GM19025 (cell line): ENCODE data around the gene NYNRIN.

Source experiments
- ATAC-seq: cut with Tn5 transposase; IDR thresholded peaks from one replicate; pipeline ENCODE4 v1.9.1; 2021; ENCODE audit warnings: mild to moderate bottlenecking, low read depth, moderate library complexity; ENCODE audit not compliant: unreplicated experiment

The NYNRIN gene

GRCh38 chr14:24411443-24412389, 12.9 kb downstream of the NYNRIN start:
- ATAC-seq: peak; percentile 65

GRCh38 chr14:24414077-24414476, 15.3 kb downstream of the NYNRIN start:
- no peak for ATAC-seq

- no peak for ATAC-seq
Observed at GRCh38 chr14:24414732-24415420, 16.1 kb downstream of the NYNRIN start.

DNA sequence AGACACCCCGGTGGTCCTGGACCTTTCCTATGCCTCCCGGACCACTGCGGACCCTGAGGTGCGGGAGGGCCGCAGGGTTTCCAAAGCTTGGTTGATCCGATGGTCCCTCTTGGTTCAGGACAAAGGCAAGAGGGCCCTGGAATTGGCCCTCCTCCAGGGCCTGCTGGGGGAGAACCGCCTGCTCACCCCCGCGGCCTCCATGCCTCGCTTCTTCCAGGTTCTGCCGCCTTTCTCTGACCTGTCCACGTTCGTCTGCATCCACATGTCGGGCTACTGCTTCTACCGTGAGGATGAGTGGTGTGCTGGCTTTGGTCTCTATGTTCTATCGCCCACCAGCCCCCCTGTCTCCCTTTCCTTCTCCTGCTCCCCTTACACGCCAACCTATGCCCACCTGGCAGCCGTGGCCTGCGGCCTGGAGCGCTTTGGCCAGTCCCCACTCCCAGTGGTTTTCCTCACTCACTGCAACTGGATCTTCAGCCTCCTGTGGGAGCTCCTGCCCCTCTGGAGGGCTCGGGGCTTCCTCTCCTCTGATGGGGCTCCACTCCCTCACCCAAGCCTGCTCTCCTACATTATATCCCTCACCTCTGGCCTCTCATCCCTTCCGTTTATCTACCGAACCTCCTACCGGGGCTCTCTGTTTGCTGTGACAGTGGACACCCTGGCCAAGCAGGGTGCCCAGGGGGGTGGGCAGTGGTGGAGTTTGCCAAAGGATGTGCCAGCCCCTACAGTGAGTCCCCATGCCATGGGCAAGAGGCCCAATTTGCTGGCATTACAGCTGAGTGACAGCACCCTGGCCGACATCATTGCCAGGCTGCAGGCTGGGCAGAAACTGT, 16.8 kb downstream of the NYNRIN start:
- no peak for ATAC-seq

DNA sequence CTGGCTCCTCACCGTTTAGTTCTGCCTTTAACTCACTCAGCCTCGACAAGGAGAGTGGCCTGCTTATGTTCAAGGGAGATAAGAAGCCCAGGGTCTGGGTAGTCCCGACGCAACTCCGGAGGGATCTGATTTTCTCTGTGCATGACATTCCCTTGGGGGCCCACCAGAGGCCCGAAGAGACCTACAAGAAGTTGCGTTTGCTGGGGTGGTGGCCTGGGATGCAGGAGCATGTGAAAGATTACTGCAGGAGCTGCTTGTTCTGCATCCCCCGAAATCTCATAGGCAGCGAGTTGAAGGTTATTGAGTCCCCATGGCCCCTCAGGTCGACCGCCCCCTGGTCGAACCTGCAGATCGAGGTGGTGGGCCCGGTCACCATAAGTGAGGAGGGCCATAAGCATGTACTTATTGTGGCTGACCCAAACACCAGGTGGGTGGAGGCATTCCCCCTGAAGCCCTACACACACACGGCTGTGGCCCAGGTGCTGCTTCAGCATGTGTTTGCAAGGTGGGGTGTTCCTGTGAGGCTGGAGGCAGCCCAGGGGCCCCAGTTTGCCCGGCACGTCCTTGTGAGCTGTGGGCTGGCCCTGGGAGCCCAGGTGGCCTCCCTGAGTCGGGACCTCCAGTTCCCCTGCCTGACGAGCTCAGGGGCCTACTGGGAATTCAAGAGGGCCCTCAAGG, 17.6 kb downstream of the NYNRIN start:
- ATAC-seq: no peak

DNA sequence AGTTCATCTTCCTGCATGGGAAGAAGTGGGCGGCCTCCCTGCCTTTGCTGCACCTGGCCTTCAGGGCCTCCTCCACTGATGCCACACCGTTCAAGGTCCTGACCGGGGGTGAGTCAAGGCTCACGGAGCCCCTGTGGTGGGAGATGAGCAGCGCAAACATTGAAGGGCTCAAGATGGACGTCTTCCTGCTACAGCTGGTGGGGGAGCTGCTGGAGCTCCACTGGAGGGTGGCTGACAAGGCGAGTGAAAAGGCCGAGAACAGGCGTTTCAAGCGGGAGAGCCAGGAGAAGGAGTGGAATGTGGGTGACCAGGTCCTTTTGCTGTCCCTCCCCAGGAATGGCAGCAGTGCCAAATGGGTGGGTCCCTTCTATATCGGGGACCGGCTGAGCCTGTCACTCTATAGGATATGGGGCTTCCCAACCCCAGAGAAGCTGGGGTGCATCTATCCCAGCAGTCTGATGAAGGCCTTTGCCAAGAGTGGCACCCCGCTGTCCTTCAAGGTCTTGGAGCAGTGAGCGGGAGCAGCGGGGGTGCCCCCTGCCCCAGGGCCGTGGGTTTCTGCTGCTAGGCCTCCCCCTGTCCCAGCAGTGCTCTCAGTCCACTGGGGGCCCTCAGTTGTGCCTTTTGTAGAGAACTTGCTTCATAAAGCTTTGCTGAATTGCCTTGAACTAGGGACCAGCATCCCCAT, 18.3 kb downstream of the NYNRIN start:
- ATAC-seq: no peak

DNA sequence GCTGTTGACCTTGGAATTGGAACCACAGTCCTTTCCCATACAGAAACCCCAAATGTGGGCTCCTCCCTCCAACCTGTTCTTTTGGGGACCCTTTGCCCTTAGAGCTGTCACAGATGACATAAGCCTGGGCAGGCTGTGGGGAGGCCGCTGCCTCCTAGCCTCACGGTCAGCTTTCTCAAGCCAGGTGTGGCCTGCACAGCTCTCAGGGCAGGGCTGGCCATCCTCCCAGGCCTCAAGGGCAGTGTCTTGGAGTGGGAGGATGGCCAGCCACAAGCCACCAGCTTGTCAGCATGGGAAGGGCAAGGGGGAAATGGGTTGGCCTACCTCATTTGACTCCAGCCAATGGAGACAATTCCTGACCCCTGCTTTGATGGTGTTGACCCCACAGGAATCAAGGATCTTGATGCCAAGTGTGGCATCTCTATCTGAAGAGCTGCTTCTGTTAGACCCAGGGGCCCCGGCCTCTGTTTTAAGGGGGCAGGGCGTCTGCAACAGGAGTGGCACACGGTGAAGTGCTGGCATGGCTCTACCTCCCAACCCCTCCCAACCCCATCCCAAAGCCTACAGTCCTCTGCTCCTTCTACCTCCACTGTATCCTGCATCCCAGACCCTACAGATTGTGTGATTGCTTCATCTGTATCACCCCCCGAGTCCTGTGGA, 19.2 kb downstream of the NYNRIN start:
- no peak for ATAC-seq

GRCh38 chr14:24418492-24418873, 19.7 kb downstream of the NYNRIN start:
- no peak for ATAC-seq

- no peak for ATAC-seq
Observed at GRCh38 chr14:24422261-24422660, 23.5 kb downstream of the NYNRIN start.

GRCh38 chr14:24422694-24423601, 24.1 kb downstream of the NYNRIN start:
- no peak for ATAC-seq

- ATAC-seq: no peak
Observed at GRCh38 chr14:24425704-24426103, 26.9 kb downstream of the NYNRIN start.

GRCh38 chr14:24426150-24426911, 27.5 kb downstream of the NYNRIN start:
- ATAC-seq: no peak

GRCh38 chr14:24426912-24427536, 28.2 kb downstream of the NYNRIN start:
- no peak for ATAC-seq

DNA sequence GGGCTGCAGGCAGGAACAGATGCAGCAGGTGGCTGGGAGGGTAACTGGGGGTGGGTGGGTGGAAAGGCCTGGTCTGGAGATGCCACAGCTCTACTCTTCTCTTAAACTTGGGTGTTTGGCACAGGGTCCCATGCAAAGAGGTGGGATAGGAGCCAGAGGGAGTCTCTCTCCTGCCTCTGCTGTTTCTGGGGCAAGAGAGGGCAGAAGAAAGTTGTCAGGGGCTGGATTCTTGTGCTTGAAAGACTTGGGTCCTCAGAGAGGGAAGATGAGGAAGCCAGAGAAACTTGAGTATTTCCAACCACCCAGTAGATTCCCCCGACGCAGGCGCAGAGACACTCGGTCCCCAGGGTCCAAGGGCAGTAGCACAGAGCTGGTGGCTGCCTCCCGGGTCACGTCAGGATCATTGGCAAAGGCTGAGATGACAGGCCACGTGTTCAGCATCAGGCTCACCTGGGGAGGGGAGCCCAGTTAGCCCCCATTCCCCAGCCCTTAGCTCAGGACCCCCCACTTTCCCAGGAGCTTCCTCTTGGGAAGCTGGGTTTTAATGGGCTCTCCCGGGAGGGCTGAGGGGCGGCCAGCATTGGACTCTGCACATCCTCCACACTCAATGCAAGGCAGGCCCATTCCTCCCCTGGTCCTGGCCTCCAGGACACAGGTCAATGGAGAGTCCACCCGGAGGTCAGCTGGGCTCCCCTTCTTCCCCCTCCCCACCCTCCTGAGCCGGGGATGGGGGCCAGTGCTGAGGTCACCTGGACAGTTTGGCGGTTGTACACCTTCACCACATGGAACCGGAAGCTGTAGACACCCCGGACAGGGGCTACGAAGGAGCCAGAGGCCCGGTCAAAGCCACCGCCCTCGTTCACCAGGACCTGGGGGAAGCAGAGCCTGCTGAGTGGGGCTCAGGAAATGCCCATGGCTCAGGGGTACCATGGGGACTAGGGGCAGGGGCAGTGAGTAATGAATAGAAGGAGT, 29.0 kb downstream of the NYNRIN start:
- ATAC-seq: no peak

DNA sequence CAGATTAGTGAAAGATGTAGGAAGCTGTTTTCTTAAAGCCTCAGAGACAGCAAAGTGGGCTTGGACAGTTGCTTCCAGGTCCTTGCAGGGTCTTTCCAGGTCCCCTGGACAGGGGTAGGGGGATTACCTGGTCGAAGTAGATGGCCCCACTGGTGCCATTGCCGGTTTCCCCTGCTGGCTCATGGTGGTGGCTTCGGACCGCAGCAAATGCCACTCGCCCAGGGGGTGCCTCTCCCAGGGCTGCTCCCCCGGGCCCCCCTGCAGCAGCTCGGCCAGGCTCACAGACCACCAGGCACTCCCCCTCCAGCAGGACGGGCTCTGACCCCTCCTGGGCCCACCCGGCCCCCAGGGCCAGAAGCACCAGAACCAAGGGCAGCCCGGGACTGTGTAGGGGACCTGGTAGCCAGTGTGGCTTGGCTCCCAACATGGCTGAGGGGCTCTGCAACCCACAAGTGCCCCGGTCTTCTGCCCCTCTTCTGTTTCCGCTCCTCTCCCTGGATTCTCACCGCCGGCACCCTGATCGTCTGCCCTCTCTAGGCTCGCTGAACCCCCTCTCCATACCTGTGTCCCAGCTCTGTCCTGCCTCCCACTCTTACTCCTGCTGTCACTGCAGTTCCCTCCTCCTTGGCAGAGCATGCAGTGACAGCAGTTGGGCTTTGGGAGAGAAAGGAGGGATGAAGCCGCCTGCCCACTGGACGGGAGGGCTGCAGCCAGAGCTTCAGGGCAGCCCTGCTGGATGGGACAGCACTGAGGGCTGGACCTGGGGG, 30.0 kb downstream of the NYNRIN start:
- no peak for ATAC-seq
